HCT116 (cell line): ENCODE measurements around the gene PIGO. TPM values are rescaled to one million over a fixed set of nuclear protein-coding genes. Genes with fewer than 3 reads are reported as not detected.
A peak's percentile ranks its signal among the peaks of the same experiment; 100 is the strongest.

Experiments
- ATAC-seq: fragments of 200-7000 bp; cut with Tn5 transposase; 2 replicates; pipeline ENCODE4 v1.9.1; 2020; ENCODE audit warnings: mild to moderate bottlenecking, moderate library complexity
- BruUV-seq: library from RNA; stranded (reverse); fragments of 400-500 nt; replicated peaks from 2 replicates; lab custom pipeline; 2021; lab: Mats Ljungman, UMichigan
- CTCF ChIA-PET: fragments of 300-600 bp; sonication (Branson Sonifier 250); formaldehyde crosslinking; loops from one replicate; lab custom pipeline; 2021; ENCODE audit warnings: antibody characterized with exemption; lab: Charles Lee
- POLR2A ChIA-PET: fragments of 300-600, 350-600 bp; sonication (Branson Sonifier 250); formaldehyde crosslinking; loops from one replicate; lab custom pipeline; 2021; ENCODE audit warnings: antibody characterized with exemption; lab: Charles Lee
- RAD21 ChIA-PET, 2 experiments: fragments of 300-600 bp; sonication (Branson Sonifier 250); formaldehyde crosslinking; loops; one replicate each; lab custom pipeline; 2023; ENCODE audit warnings: low total read pairs in 2 of 2; ENCODE audit not compliant: uncharacterized antibody in 2 of 2, unreplicated experiment in 2 of 2, low non-redundant PET in 1 of 2; lab: Charles Lee
- DNase-seq: peaks from one replicate; pipeline ENCODE4 v3.0.0-alpha.2; 2010; ENCODE audit warnings: low read depth, low spot score
- H2AFZ ChIP-seq: fragments of 200-600 bp; shearing (Covaris generic), sonication (generic); 2 replicates; pipeline ENCODE4 v1.6.1; 2017; ENCODE audit warnings: low read depth, mixed run types, mixed read lengths, antibody characterized with exemption, low read length; ENCODE audit not compliant: poor library complexity, severe bottlenecking
- H3K27ac ChIP-seq: 2 replicates; pipeline ENCODE4 v1.5.1; 2012; ENCODE audit warnings: low read depth, low read length
- H3K27me3 ChIP-seq: fragments of 200-600 bp; sonication (generic); 2 replicates; pipeline ENCODE4 v1.6.1; 2016; ENCODE audit warnings: mixed run types, low read length, mixed read lengths; ENCODE audit not compliant: insufficient read depth
- H3K36me3 ChIP-seq, 2 experiments: fragments of 200-500 bp in 1 of 2; fragments of 200-600 bp in 1 of 2; sonication (Bioruptor generic) in 1 of 2; sonication (generic) in 1 of 2; 2 replicates each; pipeline versions ENCODE4 v1.5.1 to v1.6.1; 2014 to 2016; ENCODE audit warnings: low read length in 2 of 2, inconsistent platforms in 1 of 2, mixed read lengths in 1 of 2, mixed run types in 1 of 2; ENCODE audit not compliant: insufficient read depth in 2 of 2, control insufficient read depth in 1 of 2
- H3K4me1 ChIP-seq, 2 experiments: fragments of 200-600 bp in 1 of 2; sonication (generic) in 1 of 2; 2 replicates each; pipeline versions ENCODE4 v1.5.1 to v1.6.1; 2012 to 2017; ENCODE audit warnings: low read length in 2 of 2, inconsistent platforms in 1 of 2, mild to moderate bottlenecking in 1 of 2, mixed read lengths in 1 of 2, mixed run types in 1 of 2, moderate library complexity in 1 of 2; ENCODE audit not compliant: insufficient read depth in 2 of 2, control insufficient read depth in 1 of 2
- H3K4me2 ChIP-seq: fragments of 200-600 bp; sonication (generic); 2 replicates; pipeline ENCODE4 v1.6.1; 2017; ENCODE audit warnings: mixed run types, low read length, mixed read lengths
- H3K4me3 ChIP-seq, 2 experiments: fragments of 200-600 bp in 1 of 2; sonication (generic) in 1 of 2; replicated peaks in 1 of 2; 2 replicates each; pipeline ENCODE4 v1.5.1; 2011 to 2016; ENCODE audit warnings: low read length in 2 of 2, control low read depth in 1 of 2, low read depth in 1 of 2, mild to moderate bottlenecking in 1 of 2, mixed read lengths in 1 of 2, mixed run types in 1 of 2
- H3K79me2 ChIP-seq: fragments of 200-600 bp; sonication (generic); 2 replicates; pipeline ENCODE4 v1.6.1; 2017; ENCODE audit warnings: mild to moderate bottlenecking, mixed run types, low read length, moderate library complexity, mixed read lengths; ENCODE audit not compliant: insufficient read depth
- H3K9ac ChIP-seq: fragments of 200-600 bp; sonication (generic); 2 replicates; pipeline ENCODE4 v1.6.1; 2016; ENCODE audit warnings: low read length, mixed read lengths
- H3K9me2 ChIP-seq: fragments of 200-600 bp; sonication (generic), shearing (Covaris generic); 2 replicates; pipeline ENCODE4 v1.6.1; 2017; ENCODE audit warnings: mixed run types, mild to moderate bottlenecking, moderate library complexity; ENCODE audit not compliant: insufficient read depth
- H3K9me3 ChIP-seq, 2 experiments: fragments of 200-500 bp in 1 of 2; fragments of 200-600 bp in 1 of 2; sonication (Bioruptor generic) in 1 of 2; sonication (generic) in 1 of 2; 2 replicates each; pipeline ENCODE4 v1.6.1; 2014 to 2017; ENCODE audit warnings: low read length in 2 of 2, mixed read lengths in 2 of 2, inconsistent platforms in 1 of 2, low read depth in 1 of 2, mild to moderate bottlenecking in 1 of 2, mixed run types in 1 of 2, moderate library complexity in 1 of 2; ENCODE audit not compliant: control insufficient read depth in 1 of 2, insufficient read depth in 1 of 2
- H4K20me1 ChIP-seq: fragments of 200-600 bp; sonication (generic), shearing (Covaris generic); 2 replicates; pipeline ENCODE4 v1.6.1; 2017; ENCODE audit warnings: mixed run types, mild to moderate bottlenecking, moderate library complexity; ENCODE audit not compliant: insufficient read depth
- EGR1 ChIP-seq: IDR thresholded peaks from 2 replicates; pipeline ENCODE4 v1.6.1; 2012; ENCODE audit warnings: low read depth
- EZH2 ChIP-seq: fragments of 200-600 bp; sonication (generic); IDR thresholded peaks from 2 replicates; pipeline ENCODE4 v1.6.1; 2017; ENCODE audit warnings: antibody characterized with exemption, mixed run types
- EZH2phosphoT487 ChIP-seq: fragments of 200-600 bp; IDR thresholded peaks from 2 replicates; pipeline ENCODE4 v1.6.1; 2018; ENCODE audit warnings: antibody characterized with exemption, borderline replicate concordance
- FOSL1 ChIP-seq: IDR thresholded peaks from 2 replicates; pipeline ENCODE4 v1.6.1; 2012; ENCODE audit warnings: low read depth
- POLR2A ChIP-seq: IDR thresholded peaks from 2 replicates; pipeline ENCODE4 v1.7.0; 2011; ENCODE audit warnings: borderline replicate concordance; ENCODE audit not compliant: insufficient read depth, insufficient read length; ENCODE audit errors: extremely low read depth
- SIN3A ChIP-seq: IDR thresholded peaks from 2 replicates; pipeline ENCODE4 v1.6.1; 2012; ENCODE audit warnings: low read depth
- SRF ChIP-seq: IDR thresholded peaks from 2 replicates; pipeline ENCODE4 v1.6.1; 2012; ENCODE audit warnings: low read depth
- TCF7L2 ChIP-seq: IDR thresholded peaks from 2 replicates; pipeline ENCODE4 v1.7.0; 2011; ENCODE audit warnings: borderline replicate concordance, inconsistent platforms; ENCODE audit not compliant: insufficient read depth, insufficient read length; ENCODE audit errors: extremely low read depth
- intact Hi-C: fragments of 100-400 bp; cut with micrococcal nuclease; formaldehyde crosslinking; loops from 2 replicates; pipeline ENCODE4 v1.10.0; 2022
- total RNA-seq: library from RNA; stranded (reverse); gene quantifications from one replicate; pipeline ENCODE4 v1.2.1, GENCODE V29; 2021; ENCODE audit not compliant: unreplicated experiment
- TF ChIP-seq, protein P1 (sequence below): IDR thresholded peaks from 2 replicates; pipeline ENCODE4 v1.6.1; 2012; ENCODE audit warnings: low read depth
- TF ChIP-seq, protein P2 (sequence below): IDR thresholded peaks from 2 replicates; pipeline ENCODE4 v1.6.1; 2012
- TF ChIP-seq, protein P3 (sequence below): IDR thresholded peaks from 2 replicates; pipeline ENCODE4 v1.6.1; 2012

PIGO gene
- total RNA-seq, 1 experiment from 2014 or later, result 24.0 TPM

DNA sequence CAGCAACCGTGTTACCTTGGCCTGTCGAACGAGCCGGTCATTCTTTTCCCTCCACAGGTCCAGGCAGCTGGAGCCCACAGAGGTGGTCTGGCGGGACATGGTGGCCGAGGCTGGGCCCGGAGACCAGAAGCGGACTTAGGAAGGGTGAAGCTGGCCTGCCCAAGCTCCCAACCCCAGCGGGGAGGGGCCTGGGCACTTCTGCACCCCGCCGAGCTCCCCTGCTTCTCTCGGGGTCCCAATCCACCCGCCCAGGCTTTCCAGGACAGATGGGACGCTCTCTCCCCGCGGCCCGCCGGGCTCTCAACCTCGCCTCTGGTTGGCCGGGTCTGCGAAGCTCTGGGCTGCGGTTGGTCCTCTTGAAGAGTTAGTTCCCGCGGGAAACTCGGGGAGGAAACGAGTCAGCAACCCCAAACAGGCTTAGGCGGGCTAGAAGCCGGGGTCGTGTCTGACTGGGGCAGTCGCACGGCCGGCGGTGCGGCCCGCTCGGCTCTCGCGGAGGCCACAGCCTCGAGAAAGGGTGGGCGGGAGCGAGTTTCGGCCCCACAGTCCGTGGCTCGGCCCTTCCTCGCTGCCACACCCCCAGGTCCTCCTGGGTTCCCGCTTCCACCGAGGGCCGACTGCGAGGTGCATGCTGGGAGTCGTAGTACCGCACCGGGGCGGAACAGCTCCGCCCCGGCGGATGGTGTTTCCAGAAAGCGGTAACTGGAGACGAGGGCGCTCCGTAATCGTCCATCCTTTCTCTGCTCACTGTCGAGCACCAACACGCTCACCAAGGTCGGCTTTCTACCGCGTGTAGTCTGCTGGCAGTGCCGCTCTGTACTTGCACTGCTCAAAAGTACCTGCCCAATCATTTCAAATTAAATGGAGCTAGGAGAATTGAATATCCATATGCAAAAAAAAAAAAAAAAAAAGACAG lies 16.7 kb downstream of the PIGO start, which contains the start of gene FANCG (continued):
- TF ChIP-seq, protein P1, sequence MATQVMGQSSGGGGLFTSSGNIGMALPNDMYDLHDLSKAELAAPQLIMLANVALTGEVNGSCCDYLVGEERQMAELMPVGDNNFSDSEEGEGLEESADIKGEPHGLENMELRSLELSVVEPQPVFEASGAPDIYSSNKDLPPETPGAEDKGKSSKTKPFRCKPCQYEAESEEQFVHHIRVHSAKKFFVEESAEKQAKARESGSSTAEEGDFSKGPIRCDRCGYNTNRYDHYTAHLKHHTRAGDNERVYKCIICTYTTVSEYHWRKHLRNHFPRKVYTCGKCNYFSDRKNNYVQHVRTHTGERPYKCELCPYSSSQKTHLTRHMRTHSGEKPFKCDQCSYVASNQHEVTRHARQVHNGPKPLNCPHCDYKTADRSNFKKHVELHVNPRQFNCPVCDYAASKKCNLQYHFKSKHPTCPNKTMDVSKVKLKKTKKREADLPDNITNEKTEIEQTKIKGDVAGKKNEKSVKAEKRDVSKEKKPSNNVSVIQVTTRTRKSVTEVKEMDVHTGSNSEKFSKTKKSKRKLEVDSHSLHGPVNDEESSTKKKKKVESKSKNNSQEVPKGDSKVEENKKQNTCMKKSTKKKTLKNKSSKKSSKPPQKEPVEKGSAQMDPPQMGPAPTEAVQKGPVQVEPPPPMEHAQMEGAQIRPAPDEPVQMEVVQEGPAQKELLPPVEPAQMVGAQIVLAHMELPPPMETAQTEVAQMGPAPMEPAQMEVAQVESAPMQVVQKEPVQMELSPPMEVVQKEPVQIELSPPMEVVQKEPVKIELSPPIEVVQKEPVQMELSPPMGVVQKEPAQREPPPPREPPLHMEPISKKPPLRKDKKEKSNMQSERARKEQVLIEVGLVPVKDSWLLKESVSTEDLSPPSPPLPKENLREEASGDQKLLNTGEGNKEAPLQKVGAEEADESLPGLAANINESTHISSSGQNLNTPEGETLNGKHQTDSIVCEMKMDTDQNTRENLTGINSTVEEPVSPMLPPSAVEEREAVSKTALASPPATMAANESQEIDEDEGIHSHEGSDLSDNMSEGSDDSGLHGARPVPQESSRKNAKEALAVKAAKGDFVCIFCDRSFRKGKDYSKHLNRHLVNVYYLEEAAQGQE, result no peak

DNA sequence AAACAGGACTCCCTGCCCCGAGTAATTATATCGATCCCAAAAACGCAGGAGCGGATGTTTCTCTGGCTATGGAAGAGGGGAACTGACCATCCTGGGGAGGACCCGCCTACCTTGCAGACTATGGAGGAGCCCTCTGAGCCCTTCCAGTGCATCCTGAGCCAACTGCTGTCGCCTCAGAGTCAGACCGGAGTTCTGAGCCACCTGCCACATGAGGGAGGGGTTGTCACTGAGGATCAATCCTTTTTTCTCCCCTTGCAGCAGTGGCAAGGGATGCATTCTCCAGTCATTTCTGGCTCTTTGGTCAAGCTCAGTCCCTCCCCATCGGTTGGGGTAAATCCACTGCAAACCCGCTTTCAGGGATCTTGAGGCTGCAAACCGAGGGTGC lies 17.4 kb downstream of the PIGO start:
- H3K4me1 ChIP-seq, result peaks cover 12 to 21% of the 10 kb centered on the region in 2 experiments
- peak overlapping the region; percentile 92 for H3K4me2 ChIP-seq
- TSS peak; percentile 53 for BruUV-seq
- CTCF ChIA-PET, result interaction anchor here (1.4 to 2.4 kb wide), 4 partner anchors 28 to 525 kb away, joined by 3 to 12 read pairs (median 5); partner anchors contain the start of gene ATOSB
- H2AFZ ChIP-seq, result no peak overlapping the region
- no peaks in the 10 kb centered on the region for H3K9me3 ChIP-seq
- RAD21 ChIA-PET, result interaction anchor here in 1 of 2 experiments (1.2 kb wide), 1 partner anchor 24 kb away, joined by 3 read pairs; no protein-coding TSS in a partner anchor
- H3K27me3 ChIP-seq, result no peaks in the 10 kb centered on the region
- intact Hi-C loops, result no loop called here
- H3K9ac ChIP-seq, result peak overlapping the region; percentile 92
- H3K9me2 ChIP-seq, result no peaks in the 10 kb centered on the region
- no peak for TF ChIP-seq SRF
- TF ChIP-seq POLR2A, result no peak
- TF ChIP-seq EZH2, result no peak
- TF ChIP-seq EGR1, result no peak
- no peak for TF ChIP-seq SIN3A
- TF ChIP-seq, protein P2, sequence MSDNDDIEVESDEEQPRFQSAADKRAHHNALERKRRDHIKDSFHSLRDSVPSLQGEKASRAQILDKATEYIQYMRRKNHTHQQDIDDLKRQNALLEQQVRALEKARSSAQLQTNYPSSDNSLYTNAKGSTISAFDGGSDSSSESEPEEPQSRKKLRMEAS, result no peak
- no peak for TF ChIP-seq FOSL1
- TF ChIP-seq, protein P3, sequence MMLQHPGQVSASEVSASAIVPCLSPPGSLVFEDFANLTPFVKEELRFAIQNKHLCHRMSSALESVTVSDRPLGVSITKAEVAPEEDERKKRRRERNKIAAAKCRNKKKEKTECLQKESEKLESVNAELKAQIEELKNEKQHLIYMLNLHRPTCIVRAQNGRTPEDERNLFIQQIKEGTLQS, result no peak
- TF ChIP-seq TCF7L2, result no peak
- no peak for TF ChIP-seq EZH2phosphoT487
- TF ChIP-seq, protein P1, result no peak
- DNase-seq, result no peak
- H3K79me2 ChIP-seq, result peaks cover 35% of the 10 kb centered on the region
- H3K27ac ChIP-seq, result peak overlapping the region; percentile 76
- POLR2A ChIA-PET, result interaction anchor here (1.3 to 2.4 kb wide), 4 partner anchors 15 to 85 kb away, joined by 6 to 12 read pairs (median 8); partner anchors contain the start of gene PIGO
- H3K4me3 ChIP-seq, result peak overlapping the region; percentile 91 to 94
- ATAC-seq, result no peak
- no peaks in the 10 kb centered on the region for H4K20me1 ChIP-seq
- peaks cover 2 to 30% of the 10 kb centered on the region in 2 experiments; a peak in 2 of 4 replicates for H3K36me3 ChIP-seq
